DOHH2 (cell line): ENCODE data around the gene BCL2.

Experiments
- H3F3A ChIP-seq: fragments of 200-600 bp; sonication (generic), shearing (Covaris generic); 2 replicates; pipeline ENCODE4 v1.6.0; 2016; ENCODE audit warnings: antibody characterized with exemption, mild to moderate bottlenecking; ENCODE audit not compliant: control insufficient read depth, insufficient read depth
- H3K27ac ChIP-seq: fragments of 200-600 bp; sonication (generic); 2 replicates; pipeline ENCODE4 v1.5.1; 2014; ENCODE audit warnings: low read depth, mild to moderate bottlenecking, low read length, moderate library complexity
- H3K27me3 ChIP-seq: fragments of 200-600 bp; sonication (generic); 2 replicates; pipeline ENCODE4 v1.6.1; 2014; ENCODE audit warnings: mild to moderate bottlenecking, low read length, mixed read lengths; ENCODE audit not compliant: control insufficient read depth
- H3K36me3 ChIP-seq: fragments of 200-600 bp; sonication (generic); 2 replicates; pipeline ENCODE4 v1.6.1; 2014; ENCODE audit warnings: mild to moderate bottlenecking, low read length, moderate library complexity, mixed read lengths; ENCODE audit not compliant: control insufficient read depth
- H3K4me1 ChIP-seq: fragments of 200-600 bp; sonication (generic); 2 replicates; pipeline ENCODE4 v1.6.1; 2014; ENCODE audit warnings: mild to moderate bottlenecking, low read length, mixed read lengths; ENCODE audit not compliant: control insufficient read depth
- H3K4me2 ChIP-seq: fragments of 200-600 bp; sonication (generic); 2 replicates; pipeline ENCODE4 v1.6.0; 2014; ENCODE audit warnings: mild to moderate bottlenecking, low read length, moderate library complexity
- H3K4me3 ChIP-seq: fragments of 200-600 bp; sonication (generic); 2 replicates; pipeline ENCODE4 v1.5.1; 2014; ENCODE audit warnings: mild to moderate bottlenecking, low read length, mixed read lengths
- H3K79me2 ChIP-seq: fragments of 200-600 bp; sonication (generic); 2 replicates; pipeline ENCODE4 v1.6.1; 2014; ENCODE audit warnings: mild to moderate bottlenecking, low read length, mixed read lengths; ENCODE audit not compliant: control insufficient read depth
- H3K9me2 ChIP-seq: fragments of 200-600 bp; sonication (generic); replicated peaks from 2 replicates; pipeline ENCODE4 v1.6.1; 2014; ENCODE audit warnings: mild to moderate bottlenecking, low read length, mixed read lengths; ENCODE audit not compliant: control insufficient read depth
- H3K9me3 ChIP-seq: fragments of 200-600 bp; sonication (generic); 2 replicates; pipeline ENCODE4 v1.6.1; 2014; ENCODE audit warnings: antibody characterized with exemption, low read length, mixed read lengths; ENCODE audit not compliant: control insufficient read depth, insufficient read depth
- H4K20me1 ChIP-seq: fragments of 200-600 bp; sonication (generic); 2 replicates; pipeline ENCODE4 v1.6.0; 2014; ENCODE audit warnings: low read depth, mild to moderate bottlenecking, antibody characterized with exemption, low read length, moderate library complexity; ENCODE audit not compliant: control insufficient read depth, insufficient read depth
- EZH2phosphoT487 ChIP-seq: fragments of 200-600 bp; sonication (generic); IDR thresholded peaks from 2 replicates; pipeline ENCODE4 v1.6.1; 2017; ENCODE audit warnings: borderline replicate concordance, mild to moderate bottlenecking, antibody characterized with exemption, low read length, moderate library complexity, mixed read lengths
- TF ChIP-seq, protein P1 (sequence below): fragments of 200-600 bp; sonication (generic); IDR thresholded peaks from one replicate; pipeline ENCODE4 v1.5.1; 2014; ENCODE audit warnings: antibody characterized with exemption, mild to moderate bottlenecking, low read depth, low read length; ENCODE audit not compliant: poor library complexity, severe bottlenecking

The BCL2 gene

DNA sequence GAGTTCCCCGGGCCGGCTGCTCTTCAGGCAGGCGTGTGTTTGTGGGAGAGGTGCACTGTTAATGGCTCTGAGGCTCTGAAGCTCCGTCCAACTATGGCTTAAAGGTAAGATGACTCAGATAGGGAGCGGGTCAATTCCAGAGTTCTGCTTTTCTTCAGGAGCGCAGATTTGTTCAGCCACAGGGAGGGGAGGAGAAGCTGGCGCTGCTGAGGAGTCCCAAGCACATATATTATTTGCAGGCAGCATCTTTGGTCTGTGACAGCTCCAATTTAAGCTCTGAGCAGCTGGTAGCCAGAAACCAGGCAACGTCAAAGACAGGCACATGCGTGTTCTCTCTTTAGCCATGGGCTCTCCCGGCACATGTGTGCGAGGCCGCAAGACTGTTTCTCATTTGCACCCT is 229.2 kb downstream of the BCL2 start:
- no peak overlapping the region for H3K4me2 ChIP-seq
- H4K20me1 ChIP-seq, result no peaks in the 10 kb centered on the region
- no peaks in the 10 kb centered on the region for H3K9me2 ChIP-seq
- no peaks in the 10 kb centered on the region for H3K36me3 ChIP-seq
- no peaks in the 10 kb centered on the region for H3K9me3 ChIP-seq
- H3K79me2 ChIP-seq, result no peaks in the 10 kb centered on the region
- TF ChIP-seq, protein P1, sequence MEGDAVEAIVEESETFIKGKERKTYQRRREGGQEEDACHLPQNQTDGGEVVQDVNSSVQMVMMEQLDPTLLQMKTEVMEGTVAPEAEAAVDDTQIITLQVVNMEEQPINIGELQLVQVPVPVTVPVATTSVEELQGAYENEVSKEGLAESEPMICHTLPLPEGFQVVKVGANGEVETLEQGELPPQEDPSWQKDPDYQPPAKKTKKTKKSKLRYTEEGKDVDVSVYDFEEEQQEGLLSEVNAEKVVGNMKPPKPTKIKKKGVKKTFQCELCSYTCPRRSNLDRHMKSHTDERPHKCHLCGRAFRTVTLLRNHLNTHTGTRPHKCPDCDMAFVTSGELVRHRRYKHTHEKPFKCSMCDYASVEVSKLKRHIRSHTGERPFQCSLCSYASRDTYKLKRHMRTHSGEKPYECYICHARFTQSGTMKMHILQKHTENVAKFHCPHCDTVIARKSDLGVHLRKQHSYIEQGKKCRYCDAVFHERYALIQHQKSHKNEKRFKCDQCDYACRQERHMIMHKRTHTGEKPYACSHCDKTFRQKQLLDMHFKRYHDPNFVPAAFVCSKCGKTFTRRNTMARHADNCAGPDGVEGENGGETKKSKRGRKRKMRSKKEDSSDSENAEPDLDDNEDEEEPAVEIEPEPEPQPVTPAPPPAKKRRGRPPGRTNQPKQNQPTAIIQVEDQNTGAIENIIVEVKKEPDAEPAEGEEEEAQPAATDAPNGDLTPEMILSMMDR, result no peak
- no peak for TF ChIP-seq EZH2phosphoT487
- no peak overlapping the region for H3K27ac ChIP-seq
- H3F3A ChIP-seq, result no peaks in the 10 kb centered on the region
- H3K4me1 ChIP-seq, result no peaks in the 10 kb centered on the region
- no peaks in the 10 kb centered on the region for H3K27me3 ChIP-seq
- H3K4me3 ChIP-seq, result no peak overlapping the region

DNA sequence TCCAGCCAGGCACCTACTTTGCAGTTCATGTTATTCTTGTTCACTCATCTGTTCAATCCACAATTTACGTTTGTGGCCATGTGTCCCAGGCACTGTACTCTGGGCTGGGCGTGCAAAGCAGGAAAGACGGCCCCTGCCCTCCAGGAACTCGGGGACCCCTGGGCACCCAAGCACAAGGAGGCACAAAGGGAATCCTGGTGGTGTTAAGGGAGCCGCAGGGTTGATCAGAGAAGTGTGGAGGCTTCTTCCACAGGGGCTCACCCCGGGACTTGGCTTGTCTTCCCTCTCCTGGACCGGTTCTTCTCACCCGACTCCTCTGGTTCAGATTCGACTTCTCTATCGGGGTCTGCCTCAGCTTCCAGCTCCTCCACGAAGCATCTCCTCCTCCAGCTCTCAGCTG is 230.5 kb downstream of the BCL2 start:
- H3K4me3 ChIP-seq, result no peak overlapping the region
- no peaks in the 10 kb centered on the region for H3K4me1 ChIP-seq
- H4K20me1 ChIP-seq, result no peaks in the 10 kb centered on the region
- no peaks in the 10 kb centered on the region for H3K9me3 ChIP-seq
- no peaks in the 10 kb centered on the region for H3F3A ChIP-seq
- no peaks in the 10 kb centered on the region; the same call in 1 of the 2 replicates for H3K27me3 ChIP-seq
- H3K4me2 ChIP-seq, result no peak overlapping the region
- H3K27ac ChIP-seq, result no peak overlapping the region
- H3K9me2 ChIP-seq, result no peaks in the 10 kb centered on the region
- H3K36me3 ChIP-seq, result no peaks in the 10 kb centered on the region
- no peaks in the 10 kb centered on the region for H3K79me2 ChIP-seq
- no peak for TF ChIP-seq EZH2phosphoT487
- TF ChIP-seq, protein P1, result no peak

DNA sequence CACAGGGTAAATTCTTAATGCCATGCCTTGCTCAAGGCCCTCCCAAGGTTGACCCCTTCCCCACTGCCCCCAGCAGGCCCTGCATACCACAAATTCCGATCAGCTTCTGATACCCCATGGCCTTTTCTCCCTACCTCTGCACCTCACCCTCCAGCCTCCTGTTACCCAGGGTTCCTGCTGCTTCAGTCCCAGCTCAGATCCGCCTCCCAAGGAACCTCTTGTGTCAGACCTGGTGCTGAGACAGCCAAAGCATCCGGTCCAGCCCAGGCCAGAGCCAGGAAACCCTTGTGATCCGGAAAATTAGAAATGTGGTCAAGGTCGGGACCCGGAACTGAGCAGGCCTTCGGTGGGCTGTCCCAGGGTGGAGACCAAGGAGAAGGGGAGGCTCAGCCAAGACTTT is 231.3 kb downstream of the BCL2 start:
- no peaks in the 10 kb centered on the region for H3K4me1 ChIP-seq
- H3K79me2 ChIP-seq, result no peaks in the 10 kb centered on the region
- H3K9me2 ChIP-seq, result no peaks in the 10 kb centered on the region
- no peaks in the 10 kb centered on the region for H3F3A ChIP-seq
- no peaks in the 10 kb centered on the region; the same call in 1 of the 2 replicates for H3K27me3 ChIP-seq
- no peaks in the 10 kb centered on the region for H3K36me3 ChIP-seq
- no peaks in the 10 kb centered on the region for H4K20me1 ChIP-seq
- H3K9me3 ChIP-seq, result no peaks in the 10 kb centered on the region
- H3K4me3 ChIP-seq, result no peak overlapping the region
- TF ChIP-seq, protein P1, result no peak
- no peak for TF ChIP-seq EZH2phosphoT487
- no peak overlapping the region for H3K27ac ChIP-seq
- no peak overlapping the region for H3K4me2 ChIP-seq
